NAMALWA (cell line): ENCODE measurements around the gene C2orf42.
"Not testable (repeated sequence)": the region's sequence is repeated elsewhere in the genome, so short reads cannot be mapped to it uniquely, and the experiment has no call there.

Source experiments
- DNase-seq: peaks from one replicate; pipeline ENCODE4 v3.0.0-alpha.2; 2015; ENCODE audit warnings: low spot score

The C2orf42 gene

DNA sequence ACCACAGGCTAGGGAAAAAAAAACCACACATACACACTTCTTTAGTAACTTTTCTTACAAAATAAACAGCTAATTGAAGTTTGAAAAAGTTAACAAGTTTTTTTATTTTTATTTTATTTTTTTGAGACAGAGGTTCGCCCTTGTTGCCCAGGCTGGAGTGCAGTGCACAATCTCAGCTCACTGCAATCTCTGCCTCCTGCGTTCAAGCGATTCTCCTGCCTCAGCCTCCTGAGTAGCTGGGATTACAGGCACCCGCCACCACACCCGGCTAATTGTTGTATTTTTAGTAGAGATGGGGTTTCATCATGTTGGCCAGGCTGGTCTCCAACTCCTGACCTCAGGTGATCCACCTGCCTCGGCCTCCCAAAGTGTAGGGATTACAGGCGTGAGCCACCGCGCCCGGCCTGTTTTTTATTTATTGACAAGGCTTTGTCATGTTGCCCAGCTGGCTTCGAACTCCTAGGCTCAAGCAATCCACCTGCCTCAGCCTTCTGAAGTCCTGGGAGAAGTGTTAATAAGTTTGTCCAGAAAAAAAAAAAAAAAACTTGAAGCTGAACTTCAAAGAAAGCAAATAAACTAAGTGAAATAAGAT lies 21.1 kb downstream of the C2orf42 start:
- DNase-seq, result not testable (repeated sequence)

DNA sequence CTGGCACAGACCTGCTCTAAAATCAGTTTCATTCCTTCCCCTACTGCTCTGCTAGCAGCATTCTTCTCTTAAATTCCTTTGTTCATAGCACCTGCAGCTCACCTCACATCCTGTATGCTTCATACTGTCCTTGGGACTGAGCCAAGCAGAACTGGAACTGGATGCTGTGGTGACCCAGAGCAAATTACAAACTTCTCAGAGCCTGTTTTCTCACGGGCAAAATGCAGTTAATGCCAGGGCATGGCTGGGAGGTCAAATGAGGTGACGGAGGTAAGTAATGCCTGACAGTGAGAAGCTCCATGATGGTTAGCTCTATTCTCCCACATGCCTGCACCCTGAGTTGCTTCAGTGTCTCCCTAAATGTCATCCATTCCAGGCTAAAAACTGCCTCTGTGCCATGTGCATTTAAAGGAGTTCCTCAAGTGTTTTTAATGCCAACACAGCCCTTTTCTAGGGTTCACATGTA lies 29.7 kb downstream of the C2orf42 start:
- DNase-seq, result no peak

DNA sequence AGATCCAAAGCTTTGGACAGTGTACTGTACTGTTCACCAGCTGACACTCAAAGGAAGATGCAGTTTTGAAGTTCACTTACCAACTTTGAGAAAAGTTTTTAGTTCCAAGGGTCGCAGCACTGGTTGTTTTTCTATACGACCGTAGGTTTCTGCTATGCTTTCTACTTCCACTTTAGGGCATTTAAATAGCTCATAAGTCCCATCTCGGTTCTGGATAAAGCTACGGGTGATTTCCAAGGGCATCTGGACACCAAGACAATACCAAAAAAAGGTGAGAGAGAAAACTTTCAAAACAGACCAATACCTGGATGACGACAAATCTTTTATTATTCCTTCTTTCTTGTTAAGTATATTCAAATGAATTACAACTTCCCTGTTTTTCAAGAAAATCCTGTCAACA lies 30.3 kb downstream of the C2orf42 start:
- DNase-seq, result no peak

DNA sequence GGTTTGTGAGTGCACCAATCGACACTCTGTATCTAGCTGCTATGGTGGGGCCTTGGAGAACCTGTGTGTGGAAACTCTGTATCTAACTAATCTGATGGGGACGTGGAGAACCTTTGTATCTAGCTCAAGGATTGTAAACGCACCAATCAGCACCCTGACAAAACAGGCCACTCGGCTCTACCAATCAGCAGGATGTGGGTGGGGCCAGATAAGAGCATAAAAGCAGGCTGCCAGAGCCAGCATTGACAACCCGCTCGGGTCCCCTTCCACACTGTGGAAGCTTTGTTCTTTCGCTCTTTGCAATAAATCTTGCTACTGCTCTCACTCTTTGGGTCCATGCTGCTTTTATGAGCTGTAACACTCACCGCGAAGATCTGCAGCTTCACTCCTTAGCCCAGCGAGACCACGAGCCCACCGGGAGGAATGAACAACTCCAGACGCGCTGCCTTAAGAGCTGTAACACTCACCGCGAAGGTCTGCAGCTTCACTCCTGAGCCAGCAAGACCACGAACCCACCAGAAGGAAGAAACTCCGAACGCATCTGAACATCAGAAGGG lies 41.6 kb downstream of the C2orf42 start:
- not testable (repeated sequence) for DNase-seq

DNA sequence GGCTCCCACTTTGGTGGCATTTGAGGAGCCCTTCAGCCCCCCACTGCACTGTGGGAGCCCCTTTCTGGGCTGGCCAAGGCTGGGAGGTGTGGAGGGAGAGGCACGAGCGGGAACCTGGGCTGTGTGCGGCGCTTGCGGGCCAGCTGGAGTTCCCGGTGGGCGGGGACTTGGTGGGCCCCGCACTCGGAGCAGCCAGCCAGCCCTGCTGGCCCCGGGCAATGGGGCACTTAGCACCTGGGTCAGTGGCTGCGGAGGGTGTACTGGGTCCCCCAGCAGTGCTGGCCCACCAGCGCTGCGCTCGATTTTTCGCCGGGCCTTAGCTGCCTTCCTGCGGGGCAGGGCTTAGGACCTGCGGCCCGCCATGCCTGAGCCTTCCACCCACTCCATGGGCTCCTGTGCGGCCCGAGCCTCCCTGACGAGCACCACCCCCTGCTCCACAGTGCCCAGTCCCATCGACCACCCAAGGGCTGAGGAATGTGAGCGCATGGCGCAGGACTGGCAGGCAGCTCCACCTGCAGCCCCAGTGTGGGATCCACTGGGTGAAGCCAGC lies 42.5 kb downstream of the C2orf42 start:
- DNase-seq, result not testable (repeated sequence)

DNA sequence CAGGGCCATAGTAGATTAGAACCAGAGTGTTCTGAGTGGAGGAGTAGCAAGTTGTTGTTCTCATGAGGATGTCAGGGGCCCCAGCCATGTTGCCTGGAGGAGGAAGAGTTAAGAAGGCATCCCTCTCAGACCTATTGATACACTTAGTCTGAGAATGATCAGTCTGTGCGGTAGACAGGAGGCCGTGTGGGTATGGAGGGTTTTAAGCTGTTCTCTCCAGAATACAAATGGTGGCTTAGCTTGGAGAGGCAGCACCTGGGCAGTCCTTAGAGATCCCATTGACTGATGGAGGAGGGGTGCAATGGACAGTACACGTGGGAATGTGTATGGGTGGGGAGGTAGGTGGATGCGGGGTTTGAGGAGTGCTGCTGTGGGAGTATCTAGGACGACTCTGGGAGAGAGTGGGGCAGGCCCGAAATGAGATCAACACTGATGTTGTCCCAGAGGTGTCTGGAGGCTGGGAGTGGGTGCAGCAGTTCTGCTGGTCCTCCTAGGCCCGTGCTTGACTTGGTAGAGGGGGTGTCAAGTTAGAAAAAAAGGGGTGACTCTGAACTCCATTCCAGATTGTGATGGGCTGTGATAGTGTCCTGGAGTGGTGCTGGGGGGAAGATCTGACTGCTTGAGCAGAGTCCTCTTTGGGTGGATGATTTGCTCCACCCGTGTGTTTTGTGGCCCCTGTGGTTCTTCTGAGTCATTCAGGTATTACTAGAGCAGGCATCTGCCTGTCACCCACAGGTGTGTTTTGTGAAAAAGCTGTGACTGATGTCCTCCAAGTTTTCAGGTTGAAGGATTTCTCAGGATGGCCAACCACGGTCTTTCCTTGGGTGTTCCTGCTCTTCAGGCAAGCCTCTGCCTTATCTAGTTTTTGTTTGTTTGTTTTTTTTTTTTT lies 44.7 kb downstream of the C2orf42 start:
- no peak for DNase-seq

DNA sequence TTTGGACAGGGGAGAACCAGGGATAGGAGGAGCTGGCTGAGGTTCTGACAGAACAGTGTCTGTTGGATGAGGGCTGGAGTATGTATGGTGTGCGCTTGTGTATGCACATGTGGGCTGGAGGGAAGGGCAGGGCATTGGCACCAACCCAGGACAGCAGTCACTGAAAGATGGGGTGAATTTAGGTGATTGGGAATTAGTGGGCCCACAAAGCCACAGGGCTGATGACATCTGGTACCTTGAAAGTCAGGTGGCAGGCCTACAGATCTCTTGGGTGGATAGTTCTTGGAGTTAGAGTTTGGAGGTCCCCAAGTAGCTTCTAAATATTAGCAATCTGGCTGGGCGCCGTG lies 45.7 kb downstream of the C2orf42 start:
- DNase-seq, result no peak

DNA sequence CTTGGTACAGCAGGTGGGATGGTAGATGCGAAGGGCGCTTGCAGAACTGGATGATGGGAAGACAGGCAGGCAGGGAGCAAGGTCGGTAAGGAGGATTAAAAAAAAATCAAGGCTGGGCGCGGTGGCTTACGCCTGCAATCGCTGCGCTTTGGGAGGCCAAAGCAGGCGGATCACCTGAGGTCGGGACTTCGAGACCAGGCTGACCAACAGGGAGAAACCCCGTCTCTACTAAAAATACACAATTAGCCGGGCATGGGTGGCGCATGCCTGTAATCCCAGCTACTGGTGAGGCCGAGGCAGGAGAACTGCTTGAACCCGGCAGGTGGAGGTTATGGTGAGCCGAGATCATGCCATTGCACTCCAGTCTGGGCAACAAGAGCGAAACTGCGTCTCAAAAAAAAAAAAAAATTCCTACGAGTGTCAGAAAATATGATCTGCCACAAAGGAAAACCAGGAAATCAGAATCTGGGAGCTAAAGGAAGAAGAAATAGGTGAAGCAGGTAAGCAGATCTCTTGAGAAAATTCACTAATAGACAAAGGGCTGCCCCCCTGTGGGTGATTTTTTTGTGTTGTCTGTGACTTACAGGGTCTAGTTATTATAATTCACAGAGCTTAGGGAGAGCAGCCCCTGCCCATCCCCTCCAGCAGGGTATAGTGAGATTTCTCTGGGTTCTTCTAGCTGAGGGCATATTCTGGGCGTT lies 46.2 kb downstream of the C2orf42 start:
- DNase-seq, result peak; percentile 47

DNA sequence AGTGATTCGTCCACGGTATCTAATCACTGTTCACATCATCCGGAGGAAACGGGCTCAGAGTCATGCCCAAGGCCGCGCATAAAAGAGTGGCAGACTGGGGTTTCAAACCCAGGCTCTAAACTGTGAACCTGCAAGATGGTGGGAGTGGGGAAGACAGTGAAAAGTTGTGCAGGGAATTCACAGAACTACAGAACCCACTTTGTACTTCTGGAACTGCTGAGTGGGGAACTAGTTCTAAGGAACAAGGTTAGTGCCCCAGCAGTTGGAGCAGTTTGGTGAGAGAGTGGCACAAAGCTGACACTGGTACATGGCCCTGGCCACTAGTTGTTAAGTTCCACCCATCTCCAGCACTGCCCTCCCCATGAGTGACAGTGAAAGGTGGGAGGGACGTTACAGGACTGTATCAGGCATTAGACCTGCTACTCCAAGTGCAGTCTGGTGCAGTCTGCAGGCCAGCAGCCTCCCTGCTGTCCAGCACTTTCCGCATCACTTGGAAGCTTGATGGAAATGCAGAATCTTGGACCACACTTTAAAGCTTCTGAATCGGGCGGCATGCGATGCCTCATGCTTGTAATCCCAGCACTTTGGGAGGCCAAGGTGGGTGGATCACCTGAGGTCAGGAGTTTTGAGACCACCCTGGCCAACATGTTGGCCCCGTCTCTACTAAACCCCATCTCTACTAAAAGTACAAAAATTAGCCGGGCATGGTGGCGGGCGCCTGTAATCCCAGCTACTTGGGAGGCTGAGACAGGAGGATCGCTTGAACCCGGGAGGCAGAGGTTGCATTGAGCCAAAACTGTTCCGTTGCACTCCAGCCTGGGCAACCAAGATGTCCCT lies 47.3 kb downstream of the C2orf42 start:
- peak; percentile 62 for DNase-seq

DNA sequence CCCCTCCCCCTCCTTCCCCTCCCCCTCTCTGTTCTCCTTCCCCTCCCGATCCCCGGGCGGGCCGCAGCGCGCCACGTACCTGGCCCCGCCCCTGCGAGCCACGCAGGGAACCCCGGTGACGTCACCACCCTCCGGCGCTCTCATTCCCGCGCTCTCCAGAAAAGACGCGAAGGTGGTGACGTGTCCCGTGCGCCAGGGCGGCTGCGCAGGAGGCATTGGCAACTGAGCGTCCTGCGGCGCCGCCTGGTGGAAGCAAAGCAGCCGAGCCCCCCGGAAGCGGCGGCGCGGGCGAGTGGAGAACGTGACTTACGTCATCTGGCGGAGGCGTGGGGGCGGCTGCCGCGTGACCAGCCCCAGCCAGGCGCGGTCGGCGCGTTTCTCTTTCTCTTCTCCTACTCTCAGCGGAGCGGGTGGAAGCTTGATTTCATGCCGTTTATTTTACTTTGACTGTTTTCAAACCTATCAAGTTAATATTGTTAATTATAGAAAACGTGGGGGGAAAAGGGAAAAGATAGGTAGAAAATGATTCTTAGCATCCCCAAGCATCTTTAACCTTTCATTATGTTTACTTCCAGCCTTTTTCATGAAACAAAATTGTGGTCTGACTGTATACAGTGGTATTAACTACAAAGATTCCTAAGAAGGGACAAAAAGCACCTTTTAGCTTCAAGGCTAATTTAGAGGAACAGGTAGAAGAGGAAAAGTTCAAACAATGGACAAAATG lies 48.1 kb downstream of the C2orf42 start:
- peak; percentile 99 for DNase-seq

DNA sequence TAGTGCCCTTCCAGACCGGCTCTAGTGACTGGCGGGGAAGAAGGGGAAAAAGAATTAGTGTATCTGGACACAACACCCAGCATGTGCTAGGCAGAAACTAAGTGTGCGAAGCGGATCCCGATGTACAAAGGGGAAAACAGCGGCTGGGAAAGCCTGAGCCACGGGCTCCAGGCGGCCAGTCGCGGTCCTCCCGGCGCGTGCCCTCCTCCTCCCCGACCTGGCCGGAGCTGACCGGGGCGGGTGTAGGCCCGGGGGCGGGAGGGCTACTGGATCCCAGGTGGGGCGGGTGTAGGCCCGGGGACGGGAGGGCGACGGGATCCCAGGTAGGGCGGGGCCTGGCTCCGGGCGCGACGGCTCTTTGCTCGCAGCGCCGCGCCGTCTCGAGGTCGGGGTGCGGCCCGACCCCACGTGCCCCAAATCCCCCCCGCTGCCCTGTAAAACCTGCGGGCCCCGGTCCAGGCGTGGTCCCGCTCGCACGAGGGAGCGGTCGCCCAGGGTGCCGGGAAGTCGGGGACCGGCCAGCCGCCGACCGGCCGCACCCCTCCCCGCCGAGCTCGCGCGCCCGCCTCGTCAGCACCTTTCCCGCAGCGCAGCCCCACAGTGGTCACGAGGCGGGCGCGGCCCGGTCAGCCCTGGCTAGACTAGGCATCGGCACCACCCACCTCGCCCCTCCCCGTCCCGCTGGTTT lies 48.8 kb downstream of the C2orf42 start:
- no peak for DNase-seq

DNA sequence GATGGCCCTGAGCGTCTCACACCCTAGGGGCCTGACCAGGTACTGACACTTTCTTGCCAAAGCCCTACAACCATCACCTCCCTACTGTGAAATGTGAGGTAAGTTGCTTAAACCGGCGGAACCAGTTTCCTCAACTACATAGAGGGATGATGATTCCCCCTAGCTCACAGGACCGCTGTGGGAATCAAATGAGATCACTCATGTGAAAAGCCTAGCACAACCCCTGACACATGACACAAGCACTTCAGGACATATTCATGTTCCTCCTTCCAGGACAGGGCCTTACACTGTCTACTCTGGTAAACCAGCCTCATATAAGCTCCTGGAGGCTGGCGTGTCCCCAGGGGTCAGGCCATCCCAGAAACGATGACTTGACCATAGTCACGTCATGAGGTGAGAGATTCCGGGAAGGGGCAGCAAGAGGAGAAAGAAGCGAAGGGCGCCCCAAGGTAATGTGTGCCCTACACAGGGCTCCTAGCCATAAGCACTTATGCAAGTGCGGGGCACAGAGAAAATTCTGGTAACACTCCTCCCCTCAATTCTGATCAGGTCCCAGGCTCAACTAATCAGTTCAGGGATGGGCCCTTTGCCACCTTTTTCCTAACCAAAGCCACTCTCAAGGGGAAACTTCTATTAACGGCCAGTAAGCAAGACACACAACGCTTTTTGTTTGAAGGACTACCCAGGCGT lies 49.5 kb downstream of the C2orf42 start:
- peak; percentile 89 for DNase-seq

DNA sequence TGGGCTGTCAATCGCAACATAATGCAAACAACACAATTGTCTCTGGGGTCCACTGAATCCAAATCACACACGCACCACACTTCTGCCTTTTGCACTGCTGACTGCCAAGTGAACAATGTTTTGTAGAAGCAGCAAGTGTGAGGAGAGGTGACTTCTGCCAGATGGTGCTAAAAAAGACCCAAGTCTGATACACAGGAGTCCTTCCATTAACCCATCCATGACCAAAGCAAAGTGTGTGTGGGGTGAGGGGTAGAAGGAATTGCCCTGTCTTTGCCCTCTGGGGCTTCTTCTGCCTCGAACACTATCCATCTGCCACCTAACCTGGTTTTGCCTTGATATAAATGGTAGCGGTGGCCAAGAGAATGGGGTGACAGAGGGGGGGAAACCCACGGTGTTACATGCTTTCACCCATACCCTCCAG lies 50.0 kb downstream of the C2orf42 start:
- no peak for DNase-seq

DNA sequence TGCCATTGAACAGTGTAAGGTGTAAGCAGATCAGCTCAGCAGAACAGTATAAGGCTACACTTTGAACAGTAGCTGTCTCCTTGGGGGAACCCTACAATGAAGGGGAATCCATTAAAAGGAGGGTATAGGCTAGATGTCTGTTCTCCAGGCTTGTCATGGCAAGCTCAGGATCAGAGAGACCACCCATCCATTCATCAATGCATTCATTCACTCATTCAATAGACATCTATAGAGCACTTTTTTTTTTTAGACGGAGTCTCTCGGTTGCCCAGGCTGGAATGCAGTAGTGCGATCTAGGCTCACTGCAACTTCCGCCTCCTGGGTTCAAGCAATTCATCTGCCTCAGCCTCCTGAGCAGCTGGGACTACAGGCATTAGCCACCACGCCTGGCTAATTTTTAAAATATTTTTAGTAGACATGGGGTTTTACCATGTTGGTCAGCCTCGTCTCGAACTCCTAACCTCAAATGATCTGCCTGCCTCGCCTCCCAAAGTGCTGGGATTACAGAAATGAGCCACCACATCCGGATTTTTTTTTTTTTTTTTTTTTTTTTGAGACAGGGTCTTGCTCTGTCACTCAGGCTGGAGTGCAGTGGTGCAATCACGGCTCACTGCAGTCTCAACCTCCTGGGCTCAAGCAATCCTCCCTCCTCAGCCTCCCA lies 56.4 kb downstream of the C2orf42 start:
- peak; percentile 46 for DNase-seq

DNA sequence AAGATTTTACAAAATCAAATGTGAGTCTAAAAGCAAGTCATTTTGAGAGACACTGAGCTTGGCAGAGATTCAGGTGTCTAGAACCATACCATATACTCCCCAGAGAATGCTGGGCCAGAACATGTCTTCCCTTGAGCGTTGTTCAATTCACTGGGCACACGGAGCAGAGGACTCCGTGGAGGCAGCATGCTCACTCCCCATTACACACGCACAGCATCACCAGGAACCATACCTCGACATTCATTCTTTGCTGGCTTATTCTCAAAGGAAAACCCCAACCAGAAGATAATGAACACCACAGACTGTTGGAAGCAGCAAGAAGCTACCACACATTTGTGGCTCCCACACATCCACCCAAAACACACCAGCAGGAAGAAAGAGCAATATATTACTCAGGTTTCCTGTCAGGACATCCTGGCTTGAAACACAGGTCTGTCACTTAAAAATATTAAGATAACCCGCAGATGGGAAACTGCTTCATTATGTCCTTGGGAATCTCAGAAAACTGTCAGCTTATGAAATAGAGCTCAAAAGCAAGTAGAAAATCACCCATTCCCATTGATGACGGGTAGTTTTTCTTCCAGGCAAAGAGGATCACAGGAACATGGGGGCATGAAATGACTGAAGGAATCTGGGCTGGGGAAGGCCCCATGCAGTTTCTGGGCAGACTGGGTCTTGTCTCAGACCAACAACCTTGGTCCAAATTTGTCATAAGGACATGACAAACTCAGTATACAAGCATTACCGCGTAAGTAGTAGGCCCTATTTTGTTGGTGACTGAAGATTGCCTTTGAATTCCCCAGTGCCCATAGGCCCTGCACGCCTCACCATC lies 57.1 kb downstream of the C2orf42 start:
- DNase-seq, result peak; percentile 44

DNA sequence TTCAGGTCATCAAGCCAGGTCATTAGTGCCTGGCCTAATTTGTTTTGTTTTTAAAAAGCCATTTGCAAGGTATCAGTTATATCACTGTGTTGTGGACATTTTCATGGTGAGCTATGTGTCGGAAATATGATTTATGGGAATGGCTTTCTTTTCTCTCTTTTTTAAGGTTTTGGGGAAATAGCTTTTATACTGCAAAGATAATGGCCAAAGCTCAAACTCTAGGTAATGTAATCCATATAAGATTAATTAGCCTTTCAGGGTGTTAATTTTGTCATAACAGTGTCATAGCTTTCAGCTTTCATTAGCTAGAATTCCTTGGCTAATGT lies 57.7 kb downstream of the C2orf42 start:
- DNase-seq, result no peak

DNA sequence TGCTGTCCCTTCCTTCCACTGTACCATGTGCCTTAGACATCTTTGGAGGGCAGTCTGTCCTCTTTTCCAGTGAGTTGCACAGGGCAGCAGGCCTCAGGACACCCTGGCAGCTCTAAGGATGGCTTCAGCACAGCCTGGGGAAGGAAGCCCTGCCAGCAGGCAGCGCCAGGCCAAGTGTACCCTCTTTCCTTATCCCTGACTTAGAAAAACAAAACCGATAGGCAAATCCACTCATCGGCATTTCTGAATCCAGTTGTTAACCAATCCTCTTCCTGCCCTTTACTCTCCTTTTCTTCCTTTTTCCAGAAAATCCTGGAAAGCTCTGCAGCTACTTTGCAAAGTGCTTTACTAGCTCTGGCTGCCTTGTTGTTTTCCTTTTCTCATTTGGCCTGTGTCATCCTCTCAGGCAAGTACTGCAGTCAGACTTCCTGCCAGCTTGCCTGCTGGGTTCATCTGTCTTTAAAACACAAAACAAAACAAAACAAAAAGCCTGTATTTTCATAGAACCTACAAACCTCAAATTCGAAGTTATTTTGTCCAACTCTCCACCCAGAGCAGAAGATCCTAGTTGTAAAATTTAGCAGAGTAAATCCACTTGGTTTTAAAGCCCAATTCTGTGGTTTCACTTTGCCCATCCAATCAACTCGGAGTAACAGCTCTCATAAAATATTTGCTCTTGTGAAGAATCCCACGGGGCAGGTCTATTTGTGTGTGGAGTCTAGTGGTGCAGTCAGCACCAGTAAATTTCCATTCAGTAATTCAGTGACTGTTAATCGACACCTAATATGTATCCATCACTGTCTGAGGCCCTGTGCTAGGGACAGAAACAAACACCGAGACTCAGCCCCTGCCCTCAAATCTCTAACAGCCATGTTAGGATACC lies 58.3 kb downstream of the C2orf42 start:
- peak; percentile 93 for DNase-seq
